GM23338 (cell line): ENCODE measurements around the gene NIPSNAP2. TPM values are rescaled to one million over a fixed set of nuclear protein-coding genes. Genes with fewer than 3 reads are reported as not detected.
"Not testable (repeated sequence)": the region's sequence is repeated elsewhere in the genome, so short reads cannot be mapped to it uniquely, and the experiment has no call there.

Experiments used
- ATAC-seq: fragments of 200-7000 bp; cut with Tn5 transposase; 3 replicates; pipeline ENCODE4 v1.9.1; 2020
- DNase-seq: peaks from one replicate; pipeline ENCODE4 v3.0.0-alpha.2; 2015; ENCODE audit warnings: low spot score
- H2AFZ ChIP-seq: fragments of 200-600 bp; sonication (generic); 2 replicates; pipeline ENCODE4 v1.8.0; 2016; ENCODE audit warnings: antibody characterized with exemption, mild to moderate bottlenecking, moderate library complexity
- H3F3A ChIP-seq: fragments of 200-600 bp; sonication (generic); replicated peaks from 2 replicates; pipeline ENCODE4 v1.8.0; 2017; ENCODE audit warnings: antibody characterized with exemption, mixed run types, low read depth
- H3K27ac ChIP-seq: fragments of 200-600 bp; sonication (generic); 2 replicates; pipeline ENCODE4 v1.6.1; 2016; ENCODE audit warnings: low read depth
- H3K27me3 ChIP-seq: fragments of 200-600 bp; sonication (generic); 2 replicates; pipeline ENCODE4 v1.8.0; 2016; ENCODE audit warnings: mild to moderate bottlenecking, mixed run types, moderate library complexity; ENCODE audit not compliant: insufficient read depth
- H3K36me3 ChIP-seq: fragments of 200-600 bp; sonication (generic); 2 replicates; pipeline ENCODE4 v1.8.0; 2016; ENCODE audit warnings: mild to moderate bottlenecking; ENCODE audit not compliant: insufficient read depth
- H3K4me1 ChIP-seq: fragments of 200-600 bp; sonication (generic); 2 replicates; pipeline ENCODE4 v1.8.0; 2016; ENCODE audit warnings: mild to moderate bottlenecking, moderate library complexity; ENCODE audit not compliant: insufficient read depth
- H3K4me2 ChIP-seq: fragments of 200-600 bp; sonication (generic); 2 replicates; pipeline ENCODE4 v1.7.1; 2017; ENCODE audit warnings: mixed run types
- H3K4me3 ChIP-seq: fragments of 200-600 bp; sonication (generic); 2 replicates; pipeline ENCODE4 v1.6.1; 2016; ENCODE audit warnings: mixed run types
- H3K79me2 ChIP-seq: fragments of 200-600 bp; sonication (generic); replicated peaks from 2 replicates; pipeline ENCODE4 v1.8.0; 2017; ENCODE audit warnings: mild to moderate bottlenecking; ENCODE audit not compliant: insufficient read depth
- H3K9me2 ChIP-seq: fragments of 200-600 bp; sonication (generic); 2 replicates; pipeline ENCODE4 v1.8.0; 2017; ENCODE audit not compliant: insufficient read depth
- H4K20me1 ChIP-seq: fragments of 200-600 bp; sonication (generic); replicated peaks from 2 replicates; pipeline ENCODE4 v1.8.0; 2017; ENCODE audit warnings: mild to moderate bottlenecking; ENCODE audit not compliant: insufficient read depth
- H3K27ac Mint-ChIP-seq: 2 replicates; pipeline ENCODE4 v1.8.0; 2020; ENCODE audit warnings: inconsistent platforms, mild to moderate bottlenecking, moderate library complexity, mixed read lengths
- H3K27me3 Mint-ChIP-seq: 3 replicates; pipeline ENCODE4 v1.8.0; 2022; ENCODE audit warnings: low read depth, mild to moderate bottlenecking, moderate library complexity, mixed read lengths, inconsistent platforms; ENCODE audit not compliant: insufficient read depth, poor library complexity
- H3K36me3 Mint-ChIP-seq: 3 replicates; pipeline ENCODE4 v1.8.0; 2021; ENCODE audit warnings: low read depth, mild to moderate bottlenecking, inconsistent platforms, moderate library complexity, mixed read lengths
- H3K4me1 Mint-ChIP-seq: 3 replicates; pipeline ENCODE4 v1.8.0; 2020; ENCODE audit warnings: mild to moderate bottlenecking, inconsistent platforms, mixed read lengths
- H3K4me3 Mint-ChIP-seq: 3 replicates; pipeline ENCODE4 v1.8.0; 2021; ENCODE audit warnings: moderate library complexity, mild to moderate bottlenecking, inconsistent platforms, mixed read lengths
- H3K9me3 Mint-ChIP-seq: 3 replicates; pipeline ENCODE4 v1.8.0; 2020; ENCODE audit warnings: moderate library complexity, mild to moderate bottlenecking, inconsistent platforms, mixed read lengths
- EZH2 ChIP-seq: fragments of 200-600 bp; sonication (generic); IDR thresholded peaks from one replicate; pipeline ENCODE4 v1.8.0; 2017; ENCODE audit warnings: antibody characterized with exemption, mild to moderate bottlenecking, low read depth; ENCODE audit not compliant: unreplicated experiment
- JUNB ChIP-seq: IDR thresholded peaks from one replicate; pipeline ENCODE4 v1.6.1; 2016; ENCODE audit warnings: antibody characterized with exemption; ENCODE audit not compliant: unreplicated experiment
- NANOG ChIP-seq: IDR thresholded peaks from 2 replicates; pipeline ENCODE4 v1.6.1; 2016; ENCODE audit warnings: antibody characterized with exemption, borderline replicate concordance
- POLR2AphosphoS5 ChIP-seq: IDR thresholded peaks from 2 replicates; pipeline ENCODE4 v1.6.1; 2016; ENCODE audit warnings: antibody characterized with exemption, low read depth
- STAT1 ChIP-seq: IDR thresholded peaks from one replicate; pipeline ENCODE4 v1.6.1; 2016; ENCODE audit warnings: antibody characterized with exemption; ENCODE audit not compliant: unreplicated experiment
- ZNF114 ChIP-seq: fragments of 250-450 bp; sonication (Bioruptor Pico); IDR thresholded peaks from 2 replicates; pipeline ENCODE4 v1.5.0; 2020; ENCODE audit warnings: mild to moderate bottlenecking, moderate library complexity
- ZNF331 ChIP-seq: fragments of 250-450 bp; sonication (Bioruptor Pico); IDR thresholded peaks from 2 replicates; pipeline ENCODE4 v1.5.0; 2020; ENCODE audit warnings: low read depth, mild to moderate bottlenecking, moderate library complexity
- polyA plus RNA-seq: library from polyadenylated mRNA; unstranded; fragments of >200 nt; fragmentation: Nextera tagmentation; extraction: Ambion mirVana; gene quantifications from 2 replicates; pipeline ENCODE4 v1.2.1, GENCODE V29; 2016
- total RNA-seq: library from RNA; depleted of rRNA; stranded (reverse); fragments of >200 nt; shearing (Covaris generic); gene quantifications from 2 replicates; pipeline ENCODE4 v1.2.3, GENCODE V29; 2014
- TF ChIP-seq, protein P1 (sequence below): IDR thresholded peaks from one replicate; pipeline ENCODE4 v1.6.1; 2018; ENCODE audit warnings: antibody characterized with exemption; ENCODE audit not compliant: unreplicated experiment
- TF ChIP-seq, protein P2 (sequence below): fragments of 250-450 bp; sonication (Bioruptor Pico); IDR thresholded peaks from 2 replicates; pipeline ENCODE4 v1.5.0; 2020; ENCODE audit warnings: mild to moderate bottlenecking, moderate library complexity
- TF ChIP-seq, protein P3 (sequence below), 2 experiments: fragments of 200-600 bp in 1 of 2; sonication (generic) in 1 of 2; conservative IDR thresholded peaks; 2 replicates each; pipeline versions ENCODE4 v1.5.1 to v1.6.1; 2016 to 2017; ENCODE audit warnings: antibody characterized with exemption in 2 of 2, low read depth in 2 of 2, mild to moderate bottlenecking in 2 of 2, moderate library complexity in 1 of 2

Gene NIPSNAP2
- total and polyA plus RNA-seq, 2 experiments from 2014 or later, result 29.8 to 30.5 TPM

GRCh38 chr7:56047446-56048116 is 83.2 kb downstream of the NIPSNAP2 start:
- H2AFZ ChIP-seq, H3K4me3 Mint-ChIP-seq, H3F3A ChIP-seq, H3K27ac ChIP-seq, H3K4me1 ChIP-seq, H3K36me3 ChIP-seq, H3K27me3 ChIP-seq, H3K27ac Mint-ChIP-seq, H3K9me3 Mint-ChIP-seq, H3K4me3 ChIP-seq, H3K9me2 ChIP-seq, DNase-seq, H3K4me2 ChIP-seq, H3K27me3 Mint-ChIP-seq, H4K20me1 ChIP-seq, H3K4me1 Mint-ChIP-seq, ATAC-seq: not testable (repeated sequence)
- H3K79me2 ChIP-seq, result peaks cover 37% of the 10 kb centered on the region
- peaks cover 18% of the 10 kb centered on the region for H3K36me3 Mint-ChIP-seq

GRCh38 chr7:56048245-56048644 is 83.9 kb downstream of the NIPSNAP2 start:
- H3K4me1 ChIP-seq, result peaks cover 13% of the 10 kb centered on the region
- Mint-ChIP-seq H3K9me3 (peaks cover 2% of the 10 kb centered on the region; the same call in 1 of the 3 replicates), H3K27ac (no peak overlapping the region), H3K4me3 (no peak overlapping the region; the same call in 2 of the 3 replicates), H3K4me1 (peaks cover 4% of the 10 kb centered on the region; the same call in 1 of the 3 replicates), H3K27me3 (no peaks in the 10 kb centered on the region), H3K36me3 (peaks cover 18% of the 10 kb centered on the region)
- ATAC-seq (no peak), DNase-seq (no peak)
- H3K79me2 ChIP-seq, result peaks cover 44% of the 10 kb centered on the region
- H3K9me2 ChIP-seq, result no peaks in the 10 kb centered on the region
- H3K4me3 ChIP-seq, result no peak overlapping the region
- no peak overlapping the region for H2AFZ ChIP-seq
- 0 out of 2 replicates have a peak, but pooled peaks cover 8% of the 10 kb centered on the region for H3F3A ChIP-seq
- no peak for TF ChIP-seq POLR2AphosphoS5
- no peak for TF ChIP-seq JUNB
- TF ChIP-seq, protein P1, sequence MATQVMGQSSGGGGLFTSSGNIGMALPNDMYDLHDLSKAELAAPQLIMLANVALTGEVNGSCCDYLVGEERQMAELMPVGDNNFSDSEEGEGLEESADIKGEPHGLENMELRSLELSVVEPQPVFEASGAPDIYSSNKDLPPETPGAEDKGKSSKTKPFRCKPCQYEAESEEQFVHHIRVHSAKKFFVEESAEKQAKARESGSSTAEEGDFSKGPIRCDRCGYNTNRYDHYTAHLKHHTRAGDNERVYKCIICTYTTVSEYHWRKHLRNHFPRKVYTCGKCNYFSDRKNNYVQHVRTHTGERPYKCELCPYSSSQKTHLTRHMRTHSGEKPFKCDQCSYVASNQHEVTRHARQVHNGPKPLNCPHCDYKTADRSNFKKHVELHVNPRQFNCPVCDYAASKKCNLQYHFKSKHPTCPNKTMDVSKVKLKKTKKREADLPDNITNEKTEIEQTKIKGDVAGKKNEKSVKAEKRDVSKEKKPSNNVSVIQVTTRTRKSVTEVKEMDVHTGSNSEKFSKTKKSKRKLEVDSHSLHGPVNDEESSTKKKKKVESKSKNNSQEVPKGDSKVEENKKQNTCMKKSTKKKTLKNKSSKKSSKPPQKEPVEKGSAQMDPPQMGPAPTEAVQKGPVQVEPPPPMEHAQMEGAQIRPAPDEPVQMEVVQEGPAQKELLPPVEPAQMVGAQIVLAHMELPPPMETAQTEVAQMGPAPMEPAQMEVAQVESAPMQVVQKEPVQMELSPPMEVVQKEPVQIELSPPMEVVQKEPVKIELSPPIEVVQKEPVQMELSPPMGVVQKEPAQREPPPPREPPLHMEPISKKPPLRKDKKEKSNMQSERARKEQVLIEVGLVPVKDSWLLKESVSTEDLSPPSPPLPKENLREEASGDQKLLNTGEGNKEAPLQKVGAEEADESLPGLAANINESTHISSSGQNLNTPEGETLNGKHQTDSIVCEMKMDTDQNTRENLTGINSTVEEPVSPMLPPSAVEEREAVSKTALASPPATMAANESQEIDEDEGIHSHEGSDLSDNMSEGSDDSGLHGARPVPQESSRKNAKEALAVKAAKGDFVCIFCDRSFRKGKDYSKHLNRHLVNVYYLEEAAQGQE, result no peak
- no peak for TF ChIP-seq ZNF114 (CRISPR knock-in tag)
- TF ChIP-seq STAT1, result no peak
- no peak for TF ChIP-seq ZNF331 (CRISPR knock-in tag)
- TF ChIP-seq, protein P2, sequence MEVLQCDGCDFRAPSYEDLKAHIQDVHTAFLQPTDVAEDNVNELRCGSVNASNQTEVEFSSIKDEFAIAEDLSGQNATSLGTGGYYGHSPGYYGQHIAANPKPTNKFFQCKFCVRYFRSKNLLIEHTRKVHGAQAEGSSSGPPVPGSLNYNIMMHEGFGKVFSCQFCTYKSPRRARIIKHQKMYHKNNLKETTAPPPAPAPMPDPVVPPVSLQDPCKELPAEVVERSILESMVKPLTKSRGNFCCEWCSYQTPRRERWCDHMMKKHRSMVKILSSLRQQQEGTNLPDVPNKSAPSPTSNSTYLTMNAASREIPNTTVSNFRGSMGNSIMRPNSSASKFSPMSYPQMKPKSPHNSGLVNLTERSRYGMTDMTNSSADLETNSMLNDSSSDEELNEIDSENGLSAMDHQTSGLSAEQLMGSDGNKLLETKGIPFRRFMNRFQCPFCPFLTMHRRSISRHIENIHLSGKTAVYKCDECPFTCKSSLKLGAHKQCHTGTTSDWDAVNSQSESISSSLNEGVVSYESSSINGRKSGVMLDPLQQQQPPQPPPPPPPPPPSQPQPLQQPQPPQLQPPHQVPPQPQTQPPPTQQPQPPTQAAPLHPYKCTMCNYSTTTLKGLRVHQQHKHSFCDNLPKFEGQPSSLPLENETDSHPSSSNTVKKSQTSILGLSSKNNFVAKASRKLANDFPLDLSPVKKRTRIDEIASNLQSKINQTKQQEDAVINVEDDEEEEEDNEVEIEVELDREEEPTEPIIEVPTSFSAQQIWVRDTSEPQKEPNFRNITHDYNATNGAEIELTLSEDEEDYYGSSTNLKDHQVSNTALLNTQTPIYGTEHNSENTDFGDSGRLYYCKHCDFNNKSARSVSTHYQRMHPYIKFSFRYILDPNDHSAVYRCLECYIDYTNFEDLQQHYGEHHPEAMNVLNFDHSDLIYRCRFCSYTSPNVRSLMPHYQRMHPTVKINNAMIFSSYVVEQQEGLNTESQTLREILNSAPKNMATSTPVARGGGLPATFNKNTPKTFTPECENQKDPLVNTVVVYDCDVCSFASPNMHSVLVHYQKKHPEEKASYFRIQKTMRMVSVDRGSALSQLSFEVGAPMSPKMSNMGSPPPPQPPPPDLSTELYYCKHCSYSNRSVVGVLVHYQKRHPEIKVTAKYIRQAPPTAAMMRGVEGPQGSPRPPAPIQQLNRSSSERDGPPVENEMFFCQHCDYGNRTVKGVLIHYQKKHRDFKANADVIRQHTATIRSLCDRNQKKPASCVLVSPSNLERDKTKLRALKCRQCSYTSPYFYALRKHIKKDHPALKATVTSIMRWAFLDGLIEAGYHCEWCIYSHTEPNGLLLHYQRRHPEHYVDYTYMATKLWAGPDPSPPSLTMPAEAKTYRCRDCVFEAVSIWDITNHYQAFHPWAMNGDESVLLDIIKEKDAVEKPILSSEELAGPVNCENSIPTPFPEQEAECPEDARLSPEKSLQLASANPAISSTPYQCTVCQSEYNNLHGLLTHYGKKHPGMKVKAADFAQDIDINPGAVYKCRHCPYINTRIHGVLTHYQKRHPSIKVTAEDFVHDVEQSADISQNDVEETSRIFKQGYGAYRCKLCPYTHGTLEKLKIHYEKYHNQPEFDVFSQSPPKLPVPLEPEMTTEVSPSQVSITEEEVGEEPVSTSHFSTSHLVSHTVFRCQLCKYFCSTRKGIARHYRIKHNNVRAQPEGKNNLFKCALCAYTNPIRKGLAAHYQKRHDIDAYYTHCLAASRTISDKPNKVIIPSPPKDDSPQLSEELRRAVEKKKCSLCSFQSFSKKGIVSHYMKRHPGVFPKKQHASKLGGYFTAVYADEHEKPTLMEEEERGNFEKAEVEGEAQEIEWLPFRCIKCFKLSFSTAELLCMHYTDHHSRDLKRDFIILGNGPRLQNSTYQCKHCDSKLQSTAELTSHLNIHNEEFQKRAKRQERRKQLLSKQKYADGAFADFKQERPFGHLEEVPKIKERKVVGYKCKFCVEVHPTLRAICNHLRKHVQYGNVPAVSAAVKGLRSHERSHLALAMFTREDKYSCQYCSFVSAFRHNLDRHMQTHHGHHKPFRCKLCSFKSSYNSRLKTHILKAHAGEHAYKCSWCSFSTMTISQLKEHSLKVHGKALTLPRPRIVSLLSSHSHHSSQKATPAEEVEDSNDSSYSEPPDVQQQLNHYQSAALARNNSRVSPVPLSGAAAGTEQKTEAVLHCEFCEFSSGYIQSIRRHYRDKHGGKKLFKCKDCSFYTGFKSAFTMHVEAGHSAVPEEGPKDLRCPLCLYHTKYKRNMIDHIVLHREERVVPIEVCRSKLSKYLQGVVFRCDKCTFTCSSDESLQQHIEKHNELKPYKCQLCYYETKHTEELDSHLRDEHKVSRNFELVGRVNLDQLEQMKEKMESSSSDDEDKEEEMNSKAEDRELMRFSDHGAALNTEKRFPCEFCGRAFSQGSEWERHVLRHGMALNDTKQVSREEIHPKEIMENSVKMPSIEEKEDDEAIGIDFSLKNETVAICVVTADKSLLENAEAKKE (CRISPR knock-in tag), result no peak
- TF ChIP-seq, protein P3, sequence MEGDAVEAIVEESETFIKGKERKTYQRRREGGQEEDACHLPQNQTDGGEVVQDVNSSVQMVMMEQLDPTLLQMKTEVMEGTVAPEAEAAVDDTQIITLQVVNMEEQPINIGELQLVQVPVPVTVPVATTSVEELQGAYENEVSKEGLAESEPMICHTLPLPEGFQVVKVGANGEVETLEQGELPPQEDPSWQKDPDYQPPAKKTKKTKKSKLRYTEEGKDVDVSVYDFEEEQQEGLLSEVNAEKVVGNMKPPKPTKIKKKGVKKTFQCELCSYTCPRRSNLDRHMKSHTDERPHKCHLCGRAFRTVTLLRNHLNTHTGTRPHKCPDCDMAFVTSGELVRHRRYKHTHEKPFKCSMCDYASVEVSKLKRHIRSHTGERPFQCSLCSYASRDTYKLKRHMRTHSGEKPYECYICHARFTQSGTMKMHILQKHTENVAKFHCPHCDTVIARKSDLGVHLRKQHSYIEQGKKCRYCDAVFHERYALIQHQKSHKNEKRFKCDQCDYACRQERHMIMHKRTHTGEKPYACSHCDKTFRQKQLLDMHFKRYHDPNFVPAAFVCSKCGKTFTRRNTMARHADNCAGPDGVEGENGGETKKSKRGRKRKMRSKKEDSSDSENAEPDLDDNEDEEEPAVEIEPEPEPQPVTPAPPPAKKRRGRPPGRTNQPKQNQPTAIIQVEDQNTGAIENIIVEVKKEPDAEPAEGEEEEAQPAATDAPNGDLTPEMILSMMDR (conservative IDR thresholded peaks at IDR 0.05; ENCODE audit: low read depth in 2 of 2), result no peak
- no peak for TF ChIP-seq NANOG
- TF ChIP-seq EZH2, result no peak
- no peak overlapping the region for H3K4me2 ChIP-seq
- no peaks in the 10 kb centered on the region for H3K27me3 ChIP-seq
- peaks cover 5% of the 10 kb centered on the region for H3K36me3 ChIP-seq
- no peaks in the 10 kb centered on the region; the same call in 1 of the 2 replicates for H4K20me1 ChIP-seq
- H3K27ac ChIP-seq, result no peak overlapping the region
